Smooth muscle cell of the brain vasculature (primary cell): Measurements from ENCODE around the gene SYCE3.

Experiments used
- DNase-seq: peaks from one replicate; pipeline ENCODE4 v3.0.0-alpha.2; 2012; ENCODE audit warnings: low read depth, low spot score

Gene SYCE3

DNA sequence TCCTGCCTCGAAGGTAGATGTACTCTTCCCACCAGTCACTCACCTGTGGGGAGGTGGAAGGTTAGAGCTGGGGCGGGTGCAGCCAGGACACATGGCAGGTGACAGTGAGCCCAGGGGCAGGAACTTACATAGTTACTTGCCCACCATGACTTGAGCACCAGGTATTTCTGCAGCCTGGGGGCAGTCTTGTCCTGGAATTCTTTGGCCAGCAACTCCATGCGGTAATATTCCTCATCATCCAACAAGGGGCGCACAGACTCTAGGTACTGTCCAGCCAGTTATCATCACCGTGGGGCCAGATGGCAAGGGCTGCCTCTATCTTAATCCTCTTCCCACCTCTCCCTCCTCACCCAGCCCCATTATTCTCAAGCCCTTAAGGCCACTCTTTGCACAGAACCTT lies 13.4 kb upstream of the SYCE3 start:
- DNase-seq = no peak

DNA sequence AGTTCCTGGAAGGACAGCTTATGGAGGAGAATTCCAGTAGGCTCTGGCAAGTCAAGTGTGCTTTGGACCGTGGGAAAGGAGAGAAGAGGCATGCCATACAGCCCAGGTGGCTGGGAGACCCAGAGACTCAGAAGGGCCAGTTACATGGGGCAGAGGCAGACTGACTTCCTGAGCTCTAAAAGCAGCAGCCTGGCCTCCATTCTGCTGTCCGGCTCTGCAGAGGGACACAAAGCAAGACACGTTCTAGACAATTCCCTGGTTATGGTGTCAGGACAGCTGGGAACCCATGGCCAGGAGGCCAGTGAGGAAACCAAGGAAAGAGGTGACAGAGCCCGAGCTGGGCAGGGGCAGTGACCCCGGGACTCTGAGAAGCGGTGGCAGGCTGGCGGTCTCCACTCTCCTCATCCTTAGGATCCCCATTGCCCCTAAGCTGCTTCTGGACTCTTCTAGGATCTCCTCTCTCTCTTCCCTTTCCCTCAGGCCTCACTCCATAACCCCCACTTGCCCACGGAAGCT lies 12.8 kb upstream of the SYCE3 start:
- no peak for DNase-seq

DNA sequence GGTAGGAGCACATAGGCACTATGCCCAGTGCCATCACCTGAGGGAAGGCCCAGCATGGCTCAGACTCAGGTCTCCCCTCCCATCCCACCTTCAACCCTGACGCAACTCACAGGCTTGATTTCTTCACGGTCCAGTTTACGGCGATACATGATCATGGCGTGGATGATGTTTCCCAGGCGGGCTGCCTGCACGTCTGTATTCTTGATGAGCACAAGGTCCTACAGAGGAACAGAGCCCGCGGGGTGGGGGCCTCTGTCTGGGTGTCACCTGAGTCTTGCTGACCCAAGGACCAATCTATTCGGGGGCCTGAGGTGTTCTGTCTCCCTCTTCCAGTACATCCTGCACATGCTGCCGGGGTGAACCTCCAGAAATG lies 11.7 kb upstream of the SYCE3 start:
- no peak for DNase-seq

DNA sequence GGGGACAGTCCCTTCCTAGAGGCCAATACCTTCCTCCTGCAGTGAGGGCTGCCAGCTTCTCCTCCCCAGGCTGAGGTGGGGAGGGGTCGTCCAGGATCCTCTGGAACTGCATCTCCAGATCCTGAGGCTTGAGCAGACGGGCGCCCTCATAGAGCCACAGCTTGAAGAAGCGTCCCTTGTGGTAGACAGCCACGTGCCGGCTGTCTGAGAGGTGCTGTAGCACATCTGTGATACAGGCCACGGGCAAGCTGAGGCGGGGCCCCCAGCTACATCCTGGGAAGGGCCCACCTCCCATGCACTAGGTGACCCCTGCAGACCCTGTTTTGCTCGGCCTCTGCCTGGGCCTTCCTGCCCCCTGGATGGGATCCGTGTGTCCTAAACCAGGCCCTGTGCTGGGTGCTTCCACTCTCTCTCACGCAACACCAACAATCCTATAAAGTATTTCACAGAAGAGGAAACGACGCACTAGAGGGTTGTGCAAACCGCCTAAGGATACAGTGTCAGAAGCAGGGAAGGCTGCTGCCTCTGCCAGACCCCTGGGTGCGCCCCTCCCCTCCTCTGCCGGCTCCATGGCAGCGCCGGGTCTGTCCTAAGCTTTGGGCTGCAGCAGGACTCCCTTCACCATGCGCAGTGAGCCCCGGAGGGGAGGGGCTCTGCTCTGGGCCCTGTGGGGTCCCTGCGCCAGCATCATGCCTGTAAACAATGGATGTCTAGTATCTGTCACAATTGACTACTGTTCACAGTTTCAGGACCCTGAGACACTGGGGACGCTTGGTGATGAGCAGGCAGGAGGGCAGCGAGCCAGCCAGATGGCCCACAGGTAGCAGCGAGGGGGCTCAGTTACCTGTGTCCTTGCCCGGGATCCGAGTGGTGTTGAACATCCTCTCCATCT lies 11.0 kb upstream of the SYCE3 start:
- DNase-seq = no peak

DNA sequence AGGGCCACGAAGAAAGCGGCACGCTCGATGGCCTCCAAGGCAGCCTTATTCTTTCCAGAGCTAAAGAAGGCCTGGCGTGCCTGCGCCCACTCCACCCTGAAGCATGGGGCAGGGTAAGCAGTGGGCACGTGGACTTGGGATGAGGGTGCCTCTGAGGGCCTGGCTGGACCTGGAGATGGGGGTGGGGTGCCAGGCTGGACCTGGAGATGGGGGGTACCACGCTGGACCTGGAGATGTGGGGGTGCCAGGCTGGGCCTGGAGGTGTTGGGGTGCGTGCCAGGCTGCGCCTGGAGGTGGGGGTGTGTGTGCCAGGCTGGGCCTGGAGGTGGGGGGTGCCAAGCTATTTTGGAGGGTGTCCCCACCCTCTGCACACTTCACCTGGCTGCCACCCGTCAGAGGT lies 10.2 kb upstream of the SYCE3 start:
- DNase-seq = no peak

DNA sequence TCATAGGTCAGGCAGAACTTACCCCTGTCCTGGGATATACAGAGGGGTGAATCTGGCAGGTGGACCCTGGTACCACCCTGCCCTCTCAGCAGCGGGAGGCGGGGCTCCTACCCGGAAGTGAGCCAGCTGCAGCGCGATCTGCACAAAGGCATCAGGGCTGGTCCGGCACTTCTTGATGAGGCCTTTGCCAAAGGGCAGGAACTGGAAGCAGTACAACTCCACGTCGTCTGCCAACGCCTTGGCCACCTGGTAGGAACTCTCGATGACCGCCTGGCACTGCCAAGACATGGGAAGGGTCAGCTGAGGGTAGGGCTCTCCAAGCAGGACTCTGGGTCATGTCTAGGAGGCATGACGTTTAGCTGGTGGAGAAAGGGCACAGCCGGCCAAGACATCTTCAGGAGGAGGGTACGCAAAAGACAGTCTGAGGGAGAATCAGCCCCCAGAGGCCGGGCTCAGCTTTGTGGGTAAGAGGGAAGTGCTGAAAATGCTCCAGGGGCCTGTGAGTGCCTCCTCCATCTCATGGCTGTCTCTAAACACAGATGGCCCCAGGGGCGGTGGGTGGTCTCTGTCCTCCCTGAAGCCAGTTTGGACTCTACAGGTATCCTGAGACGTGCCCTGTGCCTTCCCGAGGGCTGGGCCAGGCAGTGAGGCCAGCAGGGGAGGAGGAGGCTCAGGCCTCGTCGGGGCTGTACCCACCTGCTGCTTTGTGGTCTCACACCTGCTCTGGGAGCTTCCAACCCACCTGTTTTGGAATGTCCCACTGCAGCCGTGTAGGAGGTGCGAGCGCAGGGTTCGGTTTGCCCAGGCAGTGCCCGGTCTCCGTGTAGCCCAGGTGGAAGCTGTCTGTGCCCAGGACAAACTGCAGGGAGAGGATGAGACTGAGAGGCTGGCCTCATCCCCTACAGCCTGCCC lies 8.8 kb upstream of the SYCE3 start:
- DNase-seq = no peak

DNA sequence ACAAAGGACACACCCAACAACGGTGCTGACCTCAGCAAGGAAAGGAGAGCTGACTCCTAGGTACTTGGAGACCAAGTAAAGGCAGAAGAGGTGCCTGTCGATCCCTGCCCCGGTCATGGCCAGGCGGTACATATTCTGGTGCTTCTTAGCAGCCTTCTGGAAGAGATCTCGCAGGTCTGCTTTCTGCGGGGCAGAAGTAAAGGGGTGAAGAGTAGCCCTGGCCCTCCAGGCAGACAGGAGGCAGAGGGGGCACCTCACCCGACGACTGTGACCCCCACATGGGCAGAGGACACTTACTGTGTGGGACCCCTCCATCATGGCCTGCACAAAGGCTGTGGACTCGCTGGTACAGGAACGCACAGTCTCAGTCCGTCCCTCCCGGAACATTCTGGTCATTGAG lies 8.1 kb upstream of the SYCE3 start:
- no peak for DNase-seq

DNA sequence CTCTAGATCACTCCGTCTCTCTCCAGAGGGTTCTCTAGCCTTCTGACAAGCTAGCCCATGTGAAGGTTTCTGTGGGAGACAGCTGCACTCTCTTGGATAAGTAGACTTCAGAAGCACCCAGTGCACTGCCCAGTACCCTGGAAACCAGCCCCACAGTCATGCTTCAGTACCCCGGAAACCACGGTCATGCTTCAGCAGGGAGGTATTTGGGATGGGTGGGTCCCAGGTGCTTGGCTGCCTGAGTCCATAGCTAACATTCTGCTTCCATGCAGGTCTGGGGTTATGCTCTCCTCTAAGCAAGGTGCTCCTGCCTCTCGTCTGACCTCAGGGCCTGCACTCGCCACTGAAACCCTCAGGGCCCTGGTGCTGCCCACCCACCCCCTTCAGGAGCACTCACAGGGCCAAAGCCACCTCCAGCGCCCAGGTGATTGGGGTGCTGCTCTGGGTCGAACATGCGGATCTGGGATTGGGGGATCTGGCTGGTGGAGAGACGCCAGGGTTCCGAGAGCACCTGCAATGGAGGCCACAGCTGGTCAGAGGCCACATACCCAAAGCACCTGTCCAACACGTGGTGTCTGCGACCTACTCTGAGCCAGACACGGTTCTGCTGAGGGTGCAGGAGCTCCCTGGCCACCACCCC lies 7.3 kb upstream of the SYCE3 start:
- no peak for DNase-seq

DNA sequence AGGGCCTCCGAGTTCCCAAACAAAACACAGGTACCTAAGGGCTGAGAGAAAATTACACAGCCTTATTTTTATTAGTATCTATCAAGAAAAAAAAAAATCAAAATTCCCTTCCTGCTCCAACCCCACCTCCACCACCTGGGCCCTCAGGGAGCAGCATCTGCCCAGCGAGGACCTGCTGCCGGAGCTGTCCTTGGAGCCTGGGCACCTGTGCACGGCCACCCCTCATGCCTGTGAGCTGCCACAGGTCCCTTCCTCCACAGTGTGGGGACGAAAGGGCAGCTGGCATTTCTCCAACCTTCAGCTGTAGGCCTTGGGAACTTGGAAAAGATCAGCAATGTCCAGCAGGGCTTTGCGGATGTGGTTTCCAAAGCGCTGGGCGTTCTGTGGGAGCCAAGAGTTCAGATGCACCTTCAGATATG lies 6.3 kb upstream of the SYCE3 start:
- DNase-seq = no peak

DNA sequence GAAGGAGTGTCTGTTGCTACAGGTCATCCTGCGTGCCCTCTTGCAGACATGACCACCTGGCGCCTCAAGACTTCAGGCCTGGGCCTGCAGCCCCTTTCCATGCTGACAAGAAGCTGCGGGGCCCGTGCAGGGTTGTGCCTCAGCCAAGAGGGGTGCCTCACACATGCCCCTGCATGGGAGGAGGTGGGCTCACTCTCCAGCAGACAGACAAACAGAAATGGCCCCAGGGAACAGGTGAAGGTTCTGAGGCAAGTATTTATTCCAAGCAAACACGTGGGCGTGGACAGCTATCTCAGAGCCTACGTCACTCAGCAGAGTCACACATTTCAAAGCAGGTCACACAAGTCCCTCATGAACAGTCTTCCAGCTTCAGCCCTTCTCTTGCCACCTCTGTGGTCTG lies 5.9 kb upstream of the SYCE3 start:
- no peak for DNase-seq

DNA sequence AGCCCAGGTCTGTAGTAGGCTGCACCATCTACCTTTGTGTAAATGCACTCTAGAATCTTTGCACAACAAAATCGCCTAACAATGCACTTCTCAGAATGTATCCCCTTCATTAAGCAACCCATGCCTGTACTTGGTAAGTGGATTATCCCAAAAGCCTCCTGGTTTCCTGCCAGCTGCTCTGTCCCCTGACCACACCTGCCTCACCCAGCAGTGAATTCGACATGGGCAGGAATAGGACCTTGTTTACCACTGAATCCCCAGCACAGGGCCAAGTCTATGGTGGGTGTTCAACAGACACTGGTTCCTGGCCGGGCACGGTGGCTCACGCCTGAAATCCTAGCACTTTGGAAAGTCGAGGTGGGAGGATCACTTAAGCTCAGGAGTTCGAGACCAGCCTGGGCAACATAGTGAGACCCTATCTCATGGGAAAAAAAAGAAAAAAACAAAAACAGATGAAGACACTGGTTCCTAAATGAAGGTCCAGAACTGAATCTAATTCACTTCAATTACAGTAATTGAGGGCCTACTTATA lies 5.1 kb upstream of the SYCE3 start:
- no peak for DNase-seq

DNA sequence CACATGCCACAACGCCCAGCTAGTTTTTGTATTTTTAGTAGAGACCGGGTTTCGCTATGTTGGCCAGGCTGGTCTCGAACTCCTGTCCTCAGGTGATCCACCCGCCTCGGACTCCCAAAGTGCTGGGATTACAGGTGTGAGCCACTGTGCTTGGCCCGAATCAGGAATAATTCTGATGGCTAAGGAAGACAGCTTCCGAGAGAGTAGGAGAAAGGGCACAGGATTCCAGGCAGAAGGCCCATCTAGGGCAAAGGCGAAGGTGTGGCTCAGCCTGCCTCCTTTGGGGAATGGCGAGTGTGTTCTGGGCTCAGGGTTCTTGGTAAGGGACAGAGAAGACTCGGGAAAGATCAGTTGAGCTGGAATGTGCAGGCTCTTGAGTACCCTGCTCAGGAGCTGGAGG lies 1.6 kb upstream of the SYCE3 start:
- no peak for DNase-seq

DNA sequence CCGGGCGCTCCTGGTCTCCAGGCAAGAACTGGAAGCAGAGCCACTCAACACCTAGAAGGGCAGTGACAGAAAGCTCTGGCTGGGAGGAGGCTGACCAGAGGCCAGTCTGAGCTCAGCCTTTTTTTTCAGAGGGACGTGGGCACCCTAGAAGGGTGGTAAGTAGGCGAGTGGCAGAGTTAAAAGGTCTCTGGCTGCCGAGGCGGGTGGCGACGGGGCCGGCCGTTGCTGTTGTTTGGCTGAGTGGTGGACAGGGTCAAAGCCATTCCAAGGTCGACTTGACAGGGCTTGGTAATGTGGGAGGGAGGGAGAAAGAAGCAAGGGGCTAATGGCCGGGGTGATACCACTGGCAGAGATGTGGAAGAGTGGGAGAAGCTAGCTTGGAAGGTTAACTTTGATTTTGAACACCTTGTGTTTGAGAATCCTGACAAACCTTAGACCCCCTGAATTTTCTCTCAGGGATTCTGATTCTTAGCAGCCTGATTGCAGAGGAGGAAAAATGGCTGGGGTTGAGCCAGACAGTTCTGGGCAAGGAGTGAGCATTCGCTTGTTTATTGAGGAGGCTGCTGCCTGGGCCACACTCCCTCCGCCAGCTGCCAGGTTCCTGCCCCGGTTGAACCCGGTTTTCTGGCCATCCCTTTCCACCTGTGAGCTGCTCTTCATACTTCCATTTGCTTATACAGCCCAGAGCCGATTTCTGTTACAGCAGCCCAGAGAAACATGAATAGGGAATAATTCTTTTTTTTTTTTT lies 868 bp upstream of the SYCE3 start:
- no peak for DNase-seq

DNA sequence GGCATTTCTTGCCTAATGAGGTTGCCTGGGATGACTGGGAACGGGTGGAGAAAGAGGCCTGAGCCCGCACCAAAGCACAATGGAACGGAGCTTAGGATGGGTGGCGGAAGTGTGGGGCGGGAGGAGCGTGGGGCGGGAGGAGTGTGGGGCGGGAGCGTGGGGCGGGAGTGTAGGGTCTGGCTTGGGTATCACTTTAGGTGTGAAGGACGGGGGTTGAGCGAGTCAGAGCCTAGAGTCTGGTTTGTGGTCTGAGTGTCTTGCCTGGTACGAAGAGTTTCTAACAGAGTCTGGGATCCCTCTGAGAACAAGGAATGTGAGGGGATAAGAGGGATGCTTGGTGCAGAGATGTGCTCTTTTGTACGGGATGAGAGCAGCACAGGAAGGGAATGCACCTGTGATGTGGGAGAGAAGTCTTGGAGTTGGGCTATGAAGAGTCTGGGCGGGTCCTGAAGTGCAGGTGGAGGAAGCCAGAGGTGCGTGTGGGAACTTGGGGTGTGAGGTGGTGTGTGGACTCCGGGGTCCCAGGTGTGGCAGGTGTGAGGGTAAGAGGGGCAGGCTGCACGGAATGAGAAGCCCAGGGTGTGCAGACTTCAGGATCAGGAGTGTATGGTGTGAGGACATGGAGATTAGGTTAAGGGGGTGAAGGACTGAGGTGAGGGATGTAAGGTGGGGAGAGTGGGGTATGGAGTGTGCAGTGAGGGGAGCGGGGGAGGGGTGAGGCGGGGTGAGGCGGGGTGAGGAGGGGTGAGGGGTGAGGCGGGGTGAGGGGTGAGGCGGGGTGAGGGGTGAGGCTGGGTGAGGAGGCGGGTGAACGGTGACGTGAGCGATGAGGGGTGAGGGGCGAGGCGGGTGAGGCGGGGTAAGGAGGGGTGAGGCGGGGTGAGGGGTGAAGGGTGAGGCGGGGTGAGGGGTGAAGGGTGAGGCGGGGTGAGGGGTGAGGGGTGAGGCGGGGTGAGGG lies 1.0 kb downstream of the SYCE3 start:
- no peak for DNase-seq

DNA sequence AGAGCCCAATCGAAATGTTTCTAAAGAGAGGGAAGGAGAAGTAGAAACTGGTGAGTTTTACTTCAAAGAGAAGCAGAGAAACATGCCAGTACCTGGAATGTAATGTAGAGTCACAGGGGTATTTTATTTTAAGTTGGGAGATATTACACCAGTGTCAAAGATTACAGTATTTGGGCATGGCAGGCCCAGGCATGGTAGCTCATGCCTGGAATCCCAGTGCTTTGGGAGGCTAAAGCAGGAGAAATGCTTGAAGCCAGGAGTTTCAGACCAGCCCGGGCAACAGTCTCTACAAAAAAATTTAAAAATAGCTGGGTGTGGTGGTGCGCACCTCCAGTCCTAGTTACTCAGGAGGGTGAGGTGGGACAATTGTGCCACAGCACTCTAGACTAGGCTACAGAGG lies 2.7 kb downstream of the SYCE3 start:
- no peak for DNase-seq

DNA sequence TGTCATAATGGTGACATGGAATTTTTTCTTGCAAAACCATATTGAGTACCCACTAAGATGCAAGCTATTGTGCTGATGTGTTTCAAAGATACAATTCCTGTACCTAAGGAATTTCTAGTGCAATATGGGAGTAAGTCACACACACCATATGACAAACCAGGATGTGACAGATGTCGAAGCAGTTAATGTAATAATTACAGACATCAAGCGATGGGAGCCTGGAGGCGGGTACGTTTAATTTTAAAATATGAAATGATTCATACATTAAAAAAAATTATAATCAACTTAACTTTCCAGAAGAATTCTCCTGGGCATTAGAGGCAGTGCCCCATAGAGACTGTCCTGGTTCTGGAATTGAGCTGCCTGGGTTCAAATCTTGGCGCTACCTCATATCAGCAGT lies 6.0 kb downstream of the SYCE3 start:
- DNase-seq = no peak

DNA sequence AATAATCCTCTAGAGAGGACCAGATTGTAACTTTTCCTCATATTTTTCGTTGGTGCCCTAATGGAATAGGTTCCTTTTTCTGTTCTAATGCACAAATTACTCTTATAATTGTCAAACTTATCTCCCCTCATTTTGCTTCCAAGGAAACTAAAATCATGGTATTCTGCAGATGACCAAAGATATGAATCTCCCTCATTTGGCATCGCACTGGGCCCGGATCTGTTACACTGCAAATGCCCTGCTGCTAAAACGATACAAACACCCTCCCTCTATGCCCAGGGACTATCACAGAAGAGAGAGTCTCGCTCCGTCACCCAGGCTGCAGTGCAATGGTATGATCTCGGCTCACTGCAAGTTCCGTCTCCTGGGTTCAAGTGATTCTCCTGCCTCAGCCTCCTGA lies 9.4 kb downstream of the SYCE3 start:
- no peak for DNase-seq

DNA sequence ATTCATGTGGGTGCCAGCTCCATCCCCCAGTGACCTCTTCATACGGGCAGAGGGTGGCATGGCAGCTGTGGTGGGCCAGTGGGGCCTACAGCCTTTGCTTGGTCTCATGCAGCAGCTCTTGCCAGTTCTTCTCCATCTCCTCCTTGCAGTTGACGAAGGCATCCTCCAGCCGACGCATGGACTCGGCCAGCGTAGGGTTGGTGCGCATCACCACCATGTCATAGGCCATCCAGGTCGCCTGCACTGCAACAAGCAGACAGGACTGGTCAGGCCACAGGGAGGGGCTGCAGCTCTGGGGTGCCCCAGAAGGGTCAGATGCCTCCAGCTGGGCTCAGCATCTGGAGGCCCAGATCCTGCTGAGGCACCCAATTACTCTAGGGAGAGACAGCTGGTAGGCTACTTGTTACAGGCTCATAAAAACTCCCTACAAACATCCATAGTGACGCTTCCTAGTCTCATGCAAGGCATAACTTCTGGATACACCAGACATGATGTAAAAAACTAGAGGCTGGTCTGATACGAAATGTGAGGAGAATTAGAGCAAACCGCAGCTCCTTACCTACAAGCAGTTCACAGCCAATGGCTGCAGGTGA lies 11.5 kb downstream of the SYCE3 start:
- DNase-seq = no peak

DNA sequence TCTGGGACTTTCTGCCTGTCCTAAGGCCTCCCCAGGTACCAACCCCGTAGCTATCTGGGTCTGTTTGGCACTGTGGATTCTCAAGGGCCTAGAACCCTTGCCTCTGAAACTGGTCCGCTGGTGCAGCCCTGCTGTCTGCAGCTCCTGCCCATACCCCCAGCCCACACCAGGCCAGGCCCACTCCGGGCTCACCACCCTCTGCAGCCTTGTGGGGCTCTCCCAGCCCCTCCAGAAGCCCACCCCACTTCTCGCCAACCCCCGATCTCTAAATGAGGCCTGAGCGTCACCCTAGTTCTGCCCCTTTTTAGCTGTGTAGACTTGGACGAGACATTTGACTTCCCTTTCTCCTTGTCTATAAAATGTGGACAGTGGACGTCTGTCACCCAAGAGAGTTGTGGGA lies 12.3 kb downstream of the SYCE3 start:
- no peak for DNase-seq
